SK-N-SH (cell line): Measurements from ENCODE around the gene ASCC1.

Experiments
- CHD2 ChIP-seq: fragments of 150-350 bp; IDR thresholded peaks from 2 replicates; pipeline ENCODE4 v1.6.1; 2018; ENCODE audit warnings: low read length; ENCODE audit not compliant: partially characterized antibody
- EP300 ChIP-seq, 2 experiments: IDR thresholded peaks; 2 replicates each; pipeline versions ENCODE4 v1.4.0 to v1.6.1; 2012; ENCODE audit warnings: borderline replicate concordance in 1 of 2, low read depth in 1 of 2, low read length in 1 of 2
- JUND ChIP-seq: IDR thresholded peaks from 2 replicates; pipeline ENCODE4 v1.4.0; 2012
- SIN3A ChIP-seq: IDR thresholded peaks from 2 replicates; pipeline ENCODE4 v1.6.1; 2012; ENCODE audit warnings: low read depth, mild to moderate bottlenecking, low read length, moderate library complexity, borderline replicate concordance
- TAF1 ChIP-seq: IDR thresholded peaks from 2 replicates; pipeline ENCODE4 v1.6.1; 2012; ENCODE audit warnings: low read depth, mild to moderate bottlenecking, low read length, moderate library complexity, borderline replicate concordance
- TEAD4 ChIP-seq: IDR thresholded peaks from 2 replicates; pipeline ENCODE4 v1.4.0; 2012; ENCODE audit warnings: mild to moderate bottlenecking, borderline replicate concordance; ENCODE audit not compliant: insufficient read depth
- TF ChIP-seq, protein P1 (sequence below): fragments of 200-600 bp; sonication (generic); IDR thresholded peaks from 2 replicates; pipeline ENCODE4 v1.6.1; 2017; ENCODE audit warnings: antibody characterized with exemption, mild to moderate bottlenecking, moderate library complexity
- TF ChIP-seq, protein P2 (sequence below): IDR thresholded peaks from 2 replicates; pipeline ENCODE4 v1.4.0; 2012; ENCODE audit warnings: low read depth
- TF ChIP-seq, protein P3 (sequence below): IDR thresholded peaks from 2 replicates; pipeline ENCODE4 v1.6.1; 2012; ENCODE audit warnings: mild to moderate bottlenecking, low read depth, low read length, moderate library complexity
- TF ChIP-seq, protein P4 (sequence below): IDR thresholded peaks from 2 replicates; pipeline ENCODE4 v1.4.0; 2012; ENCODE audit warnings: low read depth, borderline replicate concordance

DNA sequence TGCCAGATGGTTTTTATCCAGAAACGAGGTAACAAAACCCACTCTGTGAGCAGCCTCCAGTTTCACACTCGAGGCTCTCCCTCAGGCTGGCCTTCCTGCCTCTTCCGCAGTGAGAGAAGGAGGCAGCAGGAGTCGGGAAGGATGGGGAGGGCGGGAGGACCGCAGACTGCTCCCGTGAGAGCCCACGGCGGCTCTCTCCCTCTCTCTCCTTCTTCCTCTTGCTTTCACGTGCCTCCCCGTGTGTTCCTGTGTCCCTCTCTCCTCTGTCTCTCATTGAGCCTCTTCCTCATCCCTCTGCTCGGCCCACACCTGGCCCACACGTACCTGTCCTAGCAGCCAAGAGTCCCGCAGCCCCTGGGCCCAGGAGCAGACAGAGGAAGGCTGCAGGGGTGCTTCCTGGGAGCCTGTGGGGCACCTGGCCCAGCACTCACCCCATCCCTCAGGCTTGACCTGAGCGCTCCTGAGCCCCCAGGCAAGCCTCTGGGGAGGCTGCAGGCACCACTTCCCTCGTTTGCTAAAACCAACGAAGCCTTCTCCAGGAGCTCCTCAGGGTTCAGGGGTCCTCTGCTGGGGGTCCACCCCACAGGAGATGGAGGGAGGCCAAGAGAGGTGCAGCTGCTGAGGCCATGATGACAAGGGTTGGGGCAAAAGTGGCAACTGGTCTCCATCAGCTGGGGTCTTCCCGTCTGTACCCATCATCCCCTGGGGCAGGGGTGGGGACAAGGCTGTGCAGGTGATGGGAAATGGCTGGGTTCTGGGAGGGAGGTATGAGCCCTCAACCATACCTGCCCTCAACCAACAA lies 141.3 kb downstream of the ASCC1 start:
- TF ChIP-seq, protein P1, sequence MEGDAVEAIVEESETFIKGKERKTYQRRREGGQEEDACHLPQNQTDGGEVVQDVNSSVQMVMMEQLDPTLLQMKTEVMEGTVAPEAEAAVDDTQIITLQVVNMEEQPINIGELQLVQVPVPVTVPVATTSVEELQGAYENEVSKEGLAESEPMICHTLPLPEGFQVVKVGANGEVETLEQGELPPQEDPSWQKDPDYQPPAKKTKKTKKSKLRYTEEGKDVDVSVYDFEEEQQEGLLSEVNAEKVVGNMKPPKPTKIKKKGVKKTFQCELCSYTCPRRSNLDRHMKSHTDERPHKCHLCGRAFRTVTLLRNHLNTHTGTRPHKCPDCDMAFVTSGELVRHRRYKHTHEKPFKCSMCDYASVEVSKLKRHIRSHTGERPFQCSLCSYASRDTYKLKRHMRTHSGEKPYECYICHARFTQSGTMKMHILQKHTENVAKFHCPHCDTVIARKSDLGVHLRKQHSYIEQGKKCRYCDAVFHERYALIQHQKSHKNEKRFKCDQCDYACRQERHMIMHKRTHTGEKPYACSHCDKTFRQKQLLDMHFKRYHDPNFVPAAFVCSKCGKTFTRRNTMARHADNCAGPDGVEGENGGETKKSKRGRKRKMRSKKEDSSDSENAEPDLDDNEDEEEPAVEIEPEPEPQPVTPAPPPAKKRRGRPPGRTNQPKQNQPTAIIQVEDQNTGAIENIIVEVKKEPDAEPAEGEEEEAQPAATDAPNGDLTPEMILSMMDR, result no peak
- TF ChIP-seq SIN3A, result no peak
- no peak for TF ChIP-seq CHD2
- TF ChIP-seq, protein P2, sequence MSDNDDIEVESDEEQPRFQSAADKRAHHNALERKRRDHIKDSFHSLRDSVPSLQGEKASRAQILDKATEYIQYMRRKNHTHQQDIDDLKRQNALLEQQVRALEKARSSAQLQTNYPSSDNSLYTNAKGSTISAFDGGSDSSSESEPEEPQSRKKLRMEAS, result no peak
- TF ChIP-seq TAF1, result no peak
- no peak for TF ChIP-seq EP300 (IDR thresholded peaks at IDR 0.05; ENCODE audit: borderline replicate concordance in 1 of 2, low read depth in 1 of 2, low read length in 1 of 2)
- no peak for TF ChIP-seq JUND
- TF ChIP-seq, protein P3, sequence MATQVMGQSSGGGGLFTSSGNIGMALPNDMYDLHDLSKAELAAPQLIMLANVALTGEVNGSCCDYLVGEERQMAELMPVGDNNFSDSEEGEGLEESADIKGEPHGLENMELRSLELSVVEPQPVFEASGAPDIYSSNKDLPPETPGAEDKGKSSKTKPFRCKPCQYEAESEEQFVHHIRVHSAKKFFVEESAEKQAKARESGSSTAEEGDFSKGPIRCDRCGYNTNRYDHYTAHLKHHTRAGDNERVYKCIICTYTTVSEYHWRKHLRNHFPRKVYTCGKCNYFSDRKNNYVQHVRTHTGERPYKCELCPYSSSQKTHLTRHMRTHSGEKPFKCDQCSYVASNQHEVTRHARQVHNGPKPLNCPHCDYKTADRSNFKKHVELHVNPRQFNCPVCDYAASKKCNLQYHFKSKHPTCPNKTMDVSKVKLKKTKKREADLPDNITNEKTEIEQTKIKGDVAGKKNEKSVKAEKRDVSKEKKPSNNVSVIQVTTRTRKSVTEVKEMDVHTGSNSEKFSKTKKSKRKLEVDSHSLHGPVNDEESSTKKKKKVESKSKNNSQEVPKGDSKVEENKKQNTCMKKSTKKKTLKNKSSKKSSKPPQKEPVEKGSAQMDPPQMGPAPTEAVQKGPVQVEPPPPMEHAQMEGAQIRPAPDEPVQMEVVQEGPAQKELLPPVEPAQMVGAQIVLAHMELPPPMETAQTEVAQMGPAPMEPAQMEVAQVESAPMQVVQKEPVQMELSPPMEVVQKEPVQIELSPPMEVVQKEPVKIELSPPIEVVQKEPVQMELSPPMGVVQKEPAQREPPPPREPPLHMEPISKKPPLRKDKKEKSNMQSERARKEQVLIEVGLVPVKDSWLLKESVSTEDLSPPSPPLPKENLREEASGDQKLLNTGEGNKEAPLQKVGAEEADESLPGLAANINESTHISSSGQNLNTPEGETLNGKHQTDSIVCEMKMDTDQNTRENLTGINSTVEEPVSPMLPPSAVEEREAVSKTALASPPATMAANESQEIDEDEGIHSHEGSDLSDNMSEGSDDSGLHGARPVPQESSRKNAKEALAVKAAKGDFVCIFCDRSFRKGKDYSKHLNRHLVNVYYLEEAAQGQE, result no peak
- TF ChIP-seq, protein P4, sequence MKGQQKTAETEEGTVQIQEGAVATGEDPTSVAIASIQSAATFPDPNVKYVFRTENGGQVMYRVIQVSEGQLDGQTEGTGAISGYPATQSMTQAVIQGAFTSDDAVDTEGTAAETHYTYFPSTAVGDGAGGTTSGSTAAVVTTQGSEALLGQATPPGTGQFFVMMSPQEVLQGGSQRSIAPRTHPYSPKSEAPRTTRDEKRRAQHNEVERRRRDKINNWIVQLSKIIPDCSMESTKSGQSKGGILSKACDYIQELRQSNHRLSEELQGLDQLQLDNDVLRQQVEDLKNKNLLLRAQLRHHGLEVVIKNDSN, result no peak
- no peak for TF ChIP-seq TEAD4
